SK-N-DZ (cell line): ENCODE data around the gene CD68. TPM values are rescaled to one million over a fixed set of nuclear protein-coding genes. Genes with fewer than 3 reads are reported as not detected.

Experiments used
- DNase-seq: peaks from one replicate; pipeline ENCODE4 v3.0.0-alpha.2; 2015; ENCODE audit warnings: low spot score
- polyA plus RNA-seq, 2 experiments: library from polyadenylated mRNA; depleted of rRNA; stranded (reverse); fragments of >200 nt; gene quantifications; 2 replicates each; pipeline ENCODE4 v1.2.3, GENCODE V29; 2014

The CD68 gene, protein sequence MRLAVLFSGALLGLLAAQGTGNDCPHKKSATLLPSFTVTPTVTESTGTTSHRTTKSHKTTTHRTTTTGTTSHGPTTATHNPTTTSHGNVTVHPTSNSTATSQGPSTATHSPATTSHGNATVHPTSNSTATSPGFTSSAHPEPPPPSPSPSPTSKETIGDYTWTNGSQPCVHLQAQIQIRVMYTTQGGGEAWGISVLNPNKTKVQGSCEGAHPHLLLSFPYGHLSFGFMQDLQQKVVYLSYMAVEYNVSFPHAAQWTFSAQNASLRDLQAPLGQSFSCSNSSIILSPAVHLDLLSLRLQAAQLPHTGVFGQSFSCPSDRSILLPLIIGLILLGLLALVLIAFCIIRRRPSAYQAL
- 0.24 and 0.41 TPM in 2 replicates for polyA plus RNA-seq (2014; cell fraction: cytosol; rRNA removed)
- not detected in 2 replicates for polyA plus RNA-seq (2014; cell fraction: nucleus; rRNA removed)

DNA sequence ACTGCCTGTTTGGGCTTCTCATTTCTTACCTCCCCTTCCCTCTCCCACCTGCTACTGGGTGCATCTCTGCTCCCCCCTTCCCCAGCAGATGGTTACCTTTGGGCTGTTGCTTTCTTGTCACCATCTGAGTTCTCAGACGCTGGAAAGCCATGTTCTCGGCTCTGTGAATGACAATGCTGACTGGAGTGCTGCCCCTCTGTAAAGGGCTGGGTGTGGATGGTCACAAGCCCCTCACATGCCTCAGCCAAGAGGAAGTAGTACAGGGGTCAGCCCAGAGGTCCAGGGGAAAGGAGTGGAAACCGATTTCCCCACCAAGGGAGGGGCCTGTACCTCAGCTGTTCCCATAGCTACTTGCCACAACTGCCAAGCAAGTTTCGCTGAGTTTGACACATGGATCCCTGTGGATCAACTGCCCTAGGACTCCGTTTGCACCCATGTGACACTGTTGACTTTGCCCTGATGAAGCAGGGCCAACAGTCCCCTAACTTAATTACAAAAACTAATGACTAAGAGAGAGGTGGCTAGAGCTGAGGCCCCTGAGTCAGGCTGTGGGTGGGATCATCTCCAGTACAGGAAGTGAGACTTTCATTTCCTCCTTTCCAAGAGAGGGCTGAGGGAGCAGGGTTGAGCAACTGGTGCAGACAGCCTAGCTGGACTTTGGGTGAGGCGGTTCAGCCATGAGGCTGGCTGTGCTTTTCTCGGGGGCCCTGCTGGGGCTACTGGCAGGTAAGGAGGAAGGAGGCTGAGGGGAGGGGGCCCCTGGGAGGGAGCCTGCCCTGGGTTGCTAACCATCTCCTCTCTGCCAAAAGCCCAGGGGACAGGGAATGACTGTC is at the start of gene CD68:
CD68 (plus strand) TSS at position 638 of the 833 bp plus-strand sequence; CDS start at position 678, 40 bp downstream.
- DNase-seq, result peak; percentile 68

DNA sequence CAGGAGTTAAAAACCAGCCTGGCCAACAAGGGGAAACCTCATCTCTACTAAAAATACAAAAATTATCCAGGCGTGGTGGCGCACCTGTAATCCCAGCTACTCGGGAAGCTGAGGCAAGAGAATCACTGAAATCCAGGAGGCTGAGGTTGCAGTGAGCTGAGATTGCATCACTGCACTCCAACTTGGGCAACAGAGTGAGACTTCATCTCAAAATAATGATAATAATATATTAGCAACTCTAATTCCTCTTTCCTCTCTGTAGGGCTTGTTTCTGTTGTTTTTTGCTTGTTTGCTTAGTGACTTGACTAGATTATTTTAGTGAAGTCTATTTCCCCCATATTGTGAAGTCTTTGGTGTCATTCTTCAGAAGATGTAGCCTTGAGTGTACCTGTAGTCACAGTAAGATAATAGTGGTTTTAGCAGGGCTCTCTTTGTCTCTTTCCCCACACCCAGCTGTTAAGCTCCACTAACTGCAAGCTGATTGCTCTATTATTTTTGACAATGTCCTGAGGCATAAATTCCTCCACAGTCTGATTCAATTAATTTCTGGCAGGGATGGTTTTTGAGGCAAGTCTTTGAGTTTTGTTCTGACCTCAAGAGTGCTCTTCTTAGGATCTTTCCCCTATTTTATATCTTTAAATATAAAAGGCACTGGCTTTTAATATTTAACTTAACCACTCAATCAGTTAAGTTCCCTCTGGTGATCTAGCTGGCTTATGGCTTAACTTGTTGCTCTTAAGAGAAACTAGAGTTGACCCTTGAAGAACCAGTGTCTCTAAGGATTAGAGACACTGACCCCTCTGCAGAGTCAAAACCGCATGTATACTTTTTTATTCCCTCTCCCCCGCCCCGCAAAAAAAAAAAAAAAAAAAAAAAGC is 49.2 kb upstream of the CD68 start:
- no peak for DNase-seq

DNA sequence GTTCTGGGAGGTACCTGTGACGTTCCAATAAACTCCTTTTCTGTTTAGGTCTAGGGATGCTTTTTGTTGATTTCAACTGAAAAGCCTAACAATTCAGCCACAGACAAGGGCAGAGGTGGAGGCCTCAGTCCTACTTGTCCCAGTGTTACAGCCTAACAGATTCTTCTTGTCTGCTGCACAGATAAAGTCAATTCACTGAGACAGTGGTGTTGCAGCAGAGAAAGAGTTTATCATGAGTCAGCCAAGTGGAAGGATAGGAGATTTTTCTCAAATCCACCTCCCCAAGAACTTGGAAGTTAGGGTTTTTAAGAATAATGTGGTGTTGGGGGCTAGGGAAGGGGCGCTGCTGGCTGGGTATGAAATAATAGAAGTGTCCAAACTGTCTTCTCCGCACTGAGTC is 41.4 kb upstream of the CD68 start:
- no peak for DNase-seq

DNA sequence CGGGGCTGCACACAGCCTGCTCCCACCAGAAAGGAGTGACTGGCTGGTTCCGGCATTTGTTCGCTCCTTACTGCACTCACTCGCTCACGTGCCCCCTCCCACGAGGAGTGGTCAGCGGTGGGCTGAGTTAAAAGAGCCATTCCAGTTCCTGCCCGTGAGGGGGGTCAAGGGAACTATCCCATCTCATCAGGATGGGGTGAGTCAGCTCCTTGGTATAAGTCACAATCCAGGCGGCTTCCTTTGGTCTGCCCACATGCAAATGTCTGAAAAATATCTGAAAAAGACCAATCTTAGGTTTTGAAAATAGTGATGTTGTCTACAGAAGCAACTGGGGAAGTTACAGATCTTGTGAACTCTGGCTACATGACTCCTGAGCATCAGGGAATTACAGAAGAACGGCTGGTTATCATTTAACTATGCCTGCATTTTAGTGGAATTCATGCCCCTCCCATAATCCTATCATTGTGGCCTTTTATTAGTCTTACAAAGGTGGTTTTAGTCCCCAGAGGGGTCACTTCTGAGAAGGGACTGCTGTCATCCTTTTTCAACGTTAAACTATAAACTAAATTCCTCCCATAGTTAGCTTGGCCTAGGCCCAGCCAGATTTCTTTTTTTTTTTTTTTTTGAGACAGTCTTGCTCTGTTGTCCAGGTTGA is 40.4 kb upstream of the CD68 start:
- no peak for DNase-seq

DNA sequence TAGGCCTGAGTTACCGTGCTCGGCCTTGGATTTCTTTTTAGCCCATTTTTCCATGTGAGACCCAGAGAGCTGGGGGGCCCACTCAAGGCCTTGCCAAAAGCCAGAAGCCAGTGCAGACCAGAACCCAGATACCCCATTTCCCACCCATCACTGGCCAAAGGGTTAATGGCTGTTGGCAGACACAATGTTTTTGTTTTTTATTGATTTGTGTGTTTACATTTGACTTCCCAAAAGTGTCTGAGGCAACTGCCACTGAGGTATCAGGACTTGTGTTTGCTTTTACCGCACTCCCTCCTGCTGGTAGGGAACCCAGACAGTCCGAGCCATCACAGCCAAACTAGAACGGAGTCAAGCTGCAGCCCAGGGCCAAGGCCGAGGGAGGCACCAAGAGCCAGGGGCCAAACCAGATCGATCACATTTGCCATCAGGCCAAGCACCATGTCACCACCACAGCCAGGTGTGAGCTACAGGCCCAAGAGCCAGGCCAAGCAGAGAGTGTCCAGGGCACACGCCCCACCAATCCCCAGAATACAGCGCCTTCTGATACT is 38.3 kb upstream of the CD68 start:
- no peak for DNase-seq

DNA sequence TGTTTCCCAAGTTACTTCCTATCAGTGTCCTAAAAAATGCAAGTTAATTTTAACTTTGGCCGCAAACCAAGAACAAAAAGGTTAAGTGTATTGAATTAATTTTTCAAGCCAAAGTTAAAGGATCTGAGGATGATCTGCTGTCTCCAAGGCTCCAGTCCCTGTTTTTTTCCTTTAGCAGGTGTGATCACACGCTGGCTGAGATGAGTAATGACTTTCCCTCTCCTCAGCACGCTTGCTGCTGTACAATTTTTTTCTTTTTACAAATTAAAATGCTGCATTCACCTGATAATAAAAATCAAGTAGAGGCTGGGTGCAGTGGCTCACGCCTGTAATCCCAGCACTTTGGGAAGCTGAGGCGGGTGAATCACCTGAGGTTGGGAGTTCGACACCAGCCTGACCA is 34.5 kb upstream of the CD68 start:
- no peak for DNase-seq

DNA sequence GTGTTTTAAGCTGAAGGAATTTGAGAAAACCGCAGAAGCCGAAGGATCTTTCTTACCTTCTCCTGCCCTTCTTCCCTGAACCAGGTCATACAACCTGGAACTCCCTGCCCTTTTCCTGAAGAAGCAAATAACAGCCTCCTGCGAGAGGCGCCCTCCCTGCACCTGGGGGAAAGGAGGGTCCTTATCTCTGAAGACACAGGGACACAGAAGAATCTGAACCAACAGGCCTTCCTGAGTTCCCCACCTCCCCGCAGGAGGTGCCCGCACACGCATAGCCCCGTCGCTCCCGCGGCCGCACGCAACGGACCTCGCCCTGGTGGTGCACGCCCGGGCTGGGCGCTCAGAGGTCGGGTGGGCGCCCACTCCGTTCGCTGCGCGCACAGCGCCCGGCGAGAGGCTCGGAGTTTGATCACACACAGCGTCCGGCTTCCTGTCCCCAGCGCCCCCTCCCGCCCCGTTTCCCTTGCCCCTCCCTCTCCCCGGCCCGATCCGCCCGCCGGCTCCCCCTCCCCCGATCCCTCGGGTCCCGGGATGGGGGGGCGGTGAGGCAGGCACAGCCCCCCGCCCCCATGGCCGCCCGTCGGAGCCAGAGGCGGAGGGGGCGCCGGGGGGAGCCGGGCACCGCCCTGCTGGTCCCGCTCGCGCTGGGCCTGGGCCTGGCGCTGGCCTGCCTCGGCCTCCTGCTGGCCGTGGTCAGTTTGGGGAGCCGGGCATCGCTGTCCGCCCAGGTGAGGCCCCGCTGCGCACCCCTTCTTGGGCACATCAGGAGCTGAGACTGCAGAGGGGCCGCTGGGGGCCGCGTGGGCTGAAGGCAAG is 30.6 kb upstream of the CD68 start, which contains the start of gene TNFSF12:
TNFSF12 (plus strand) TSS at position 474 of the 816 bp plus-strand sequence; CDS start at position 570, 96 bp downstream.
- DNase-seq, result no peak

DNA sequence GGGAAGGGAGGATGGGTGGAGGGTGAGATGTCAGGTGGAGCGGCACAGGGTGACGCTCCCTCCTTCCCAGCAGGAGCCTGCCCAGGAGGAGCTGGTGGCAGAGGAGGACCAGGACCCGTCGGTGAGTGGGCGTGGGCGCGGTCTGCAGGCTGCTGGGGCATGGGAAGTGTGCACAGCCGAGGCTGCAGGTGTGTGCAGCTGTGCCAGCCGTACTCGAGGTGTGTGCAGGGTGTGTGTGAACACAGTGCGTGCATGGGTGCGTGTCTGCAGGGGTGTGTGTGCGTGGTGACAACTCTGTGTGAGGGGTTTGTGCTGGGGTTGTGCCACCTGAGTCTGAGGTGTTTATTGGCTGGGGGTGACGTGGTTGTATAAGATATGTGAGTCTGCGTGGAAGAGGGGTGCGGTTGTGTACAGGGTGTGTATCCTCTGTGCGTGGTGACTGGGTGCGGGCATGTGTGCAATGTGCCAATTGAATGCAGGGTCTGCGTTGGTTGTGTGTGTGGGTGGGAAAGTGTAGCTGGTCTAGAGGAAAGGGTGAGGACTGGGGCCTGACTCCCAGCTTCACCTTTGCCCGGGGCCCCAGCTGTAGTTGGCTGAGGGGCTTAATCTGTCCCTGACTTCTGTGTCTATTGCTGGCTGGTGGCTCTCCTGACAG is 29.9 kb upstream of the CD68 start:
- DNase-seq, result no peak

DNA sequence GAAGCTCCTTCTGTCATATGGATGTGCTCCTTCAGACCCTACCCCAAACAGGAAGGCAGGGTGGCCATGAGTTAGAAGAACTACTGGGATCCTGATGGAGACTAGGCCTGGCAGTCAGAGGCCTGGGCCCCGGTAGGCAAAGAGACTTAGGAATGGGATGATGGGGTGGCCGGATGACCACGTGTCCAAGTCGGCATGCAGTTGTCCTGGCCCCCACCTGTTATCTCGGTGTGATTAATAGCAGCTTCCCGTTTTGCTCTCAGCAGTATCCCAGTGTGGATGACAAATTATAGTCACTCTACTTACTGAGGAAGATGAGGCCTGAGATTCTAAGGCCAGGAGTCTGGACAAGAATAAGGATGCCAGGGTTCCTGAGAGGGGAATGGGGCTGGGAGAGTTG is 29.1 kb upstream of the CD68 start:
- no peak for DNase-seq

DNA sequence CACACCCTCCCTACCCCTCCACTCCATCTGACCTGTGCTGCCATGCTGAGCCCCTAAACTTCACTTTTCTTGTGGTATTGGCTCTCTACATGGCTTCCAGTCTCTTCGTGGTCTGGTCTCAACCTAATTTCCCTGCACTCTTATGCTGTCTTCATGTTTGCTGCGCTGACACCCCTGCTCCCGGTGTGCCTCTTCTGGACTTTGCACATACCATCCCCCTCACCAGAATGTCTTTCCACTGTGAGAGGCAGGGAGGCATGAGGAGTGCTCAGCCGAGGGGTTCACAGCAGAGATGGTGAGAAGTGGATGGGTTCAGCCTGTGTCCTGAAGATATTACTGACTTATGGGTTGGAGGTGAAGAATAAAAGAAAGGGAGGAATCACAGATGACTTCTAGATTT is 28.0 kb upstream of the CD68 start:
- DNase-seq, result no peak

DNA sequence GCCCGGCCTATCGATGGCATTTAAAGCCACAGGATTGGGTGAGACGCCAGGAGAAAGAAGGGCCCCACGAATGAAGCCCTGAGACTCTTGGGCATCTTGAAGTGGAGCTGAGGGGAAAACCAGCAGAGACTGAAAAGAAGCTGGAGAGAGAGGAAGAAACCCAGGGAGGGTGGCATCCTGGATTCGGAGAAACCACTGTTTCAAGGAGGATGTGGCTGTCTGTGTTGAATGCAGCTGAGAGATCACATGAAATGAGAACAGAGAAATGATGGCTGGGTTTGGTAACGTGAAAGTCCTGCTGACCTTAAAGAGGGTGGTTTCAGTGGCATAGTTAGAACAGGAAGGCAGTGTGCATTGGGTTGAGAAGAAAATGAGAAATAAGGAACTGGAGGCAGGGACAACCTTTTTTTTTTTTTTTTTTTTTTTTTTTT is 26.8 kb upstream of the CD68 start:
- DNase-seq, result no peak

DNA sequence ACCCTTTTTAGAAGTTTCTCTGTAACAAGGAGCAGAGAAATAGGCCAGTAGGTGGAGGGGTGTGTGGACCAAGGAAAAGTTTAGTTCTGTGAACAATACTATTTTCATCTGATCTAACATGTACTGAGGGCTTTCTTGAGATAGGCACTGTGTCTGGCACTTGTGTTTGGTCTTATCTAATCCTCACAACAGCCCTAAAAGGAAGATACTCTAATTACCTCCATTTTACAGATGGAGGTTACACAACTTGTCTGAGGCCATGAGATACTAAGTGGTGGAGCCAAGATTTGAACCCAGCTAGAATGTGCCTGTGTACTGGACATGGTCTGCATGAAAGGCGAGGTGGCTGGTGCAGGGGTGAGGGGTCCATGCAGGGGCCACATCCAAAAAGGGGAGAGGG is 26.1 kb upstream of the CD68 start:
- no peak for DNase-seq

DNA sequence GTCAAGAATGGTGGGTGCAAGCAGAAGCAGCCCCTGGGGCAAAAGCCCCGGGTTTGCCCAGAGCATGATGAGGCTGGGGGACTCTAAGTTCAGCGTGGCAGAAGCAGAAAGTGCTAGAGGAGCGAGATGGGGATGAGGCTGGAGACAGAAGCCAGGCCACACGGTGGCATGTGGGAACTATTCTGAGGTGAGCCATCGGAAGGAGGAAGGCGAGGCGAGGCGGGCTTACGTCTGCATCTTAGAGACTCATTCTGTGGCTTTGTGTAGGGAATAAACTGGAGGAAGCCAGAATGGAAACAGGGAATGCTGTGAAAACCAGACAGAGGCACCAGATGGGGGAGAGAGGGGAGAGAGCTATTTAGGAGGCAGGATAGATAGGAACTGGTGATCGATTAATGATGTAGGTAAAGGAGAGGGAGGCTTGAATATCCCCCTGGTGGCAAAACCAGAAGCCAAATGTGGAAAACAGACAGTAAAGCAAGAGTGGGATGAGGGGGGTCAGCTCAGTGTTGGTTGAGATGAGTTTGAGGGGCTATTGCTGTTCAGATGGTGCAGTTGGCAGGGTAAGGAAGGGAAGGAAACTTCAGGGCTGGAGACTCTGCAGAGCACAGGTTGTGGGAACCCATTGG is 24.0 kb upstream of the CD68 start:
- no peak for DNase-seq

DNA sequence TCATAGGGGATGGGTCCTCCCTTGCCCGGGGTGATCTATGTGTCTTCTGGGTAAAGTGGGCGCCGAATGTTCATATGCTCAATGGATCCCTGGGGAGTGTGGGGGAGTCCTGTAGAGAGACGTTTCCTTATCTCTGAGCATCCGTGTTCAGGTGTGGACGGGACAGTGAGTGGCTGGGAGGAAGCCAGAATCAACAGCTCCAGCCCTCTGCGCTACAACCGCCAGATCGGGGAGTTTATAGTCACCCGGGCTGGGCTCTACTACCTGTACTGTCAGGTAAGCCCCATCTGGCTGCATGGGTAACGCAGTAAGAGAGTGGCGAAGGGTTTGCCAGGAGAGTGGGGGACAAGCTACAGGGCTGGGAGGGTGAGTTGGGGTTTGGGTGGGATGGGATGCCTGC is 22.8 kb upstream of the CD68 start:
- DNase-seq, result no peak

DNA sequence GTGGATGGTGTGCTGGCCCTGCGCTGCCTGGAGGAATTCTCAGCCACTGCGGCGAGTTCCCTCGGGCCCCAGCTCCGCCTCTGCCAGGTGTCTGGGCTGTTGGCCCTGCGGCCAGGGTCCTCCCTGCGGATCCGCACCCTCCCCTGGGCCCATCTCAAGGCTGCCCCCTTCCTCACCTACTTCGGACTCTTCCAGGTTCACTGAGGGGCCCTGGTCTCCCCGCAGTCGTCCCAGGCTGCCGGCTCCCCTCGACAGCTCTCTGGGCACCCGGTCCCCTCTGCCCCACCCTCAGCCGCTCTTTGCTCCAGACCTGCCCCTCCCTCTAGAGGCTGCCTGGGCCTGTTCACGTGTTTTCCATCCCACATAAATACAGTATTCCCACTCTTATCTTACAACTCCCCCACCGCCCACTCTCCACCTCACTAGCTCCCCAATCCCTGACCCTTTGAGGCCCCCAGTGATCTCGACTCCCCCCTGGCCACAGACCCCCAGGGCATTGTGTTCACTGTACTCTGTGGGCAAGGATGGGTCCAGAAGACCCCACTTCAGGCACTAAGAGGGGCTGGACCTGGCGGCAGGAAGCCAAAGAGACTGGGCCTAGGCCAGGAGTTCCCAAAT is 22.2 kb upstream of the CD68 start:
- DNase-seq, result no peak

DNA sequence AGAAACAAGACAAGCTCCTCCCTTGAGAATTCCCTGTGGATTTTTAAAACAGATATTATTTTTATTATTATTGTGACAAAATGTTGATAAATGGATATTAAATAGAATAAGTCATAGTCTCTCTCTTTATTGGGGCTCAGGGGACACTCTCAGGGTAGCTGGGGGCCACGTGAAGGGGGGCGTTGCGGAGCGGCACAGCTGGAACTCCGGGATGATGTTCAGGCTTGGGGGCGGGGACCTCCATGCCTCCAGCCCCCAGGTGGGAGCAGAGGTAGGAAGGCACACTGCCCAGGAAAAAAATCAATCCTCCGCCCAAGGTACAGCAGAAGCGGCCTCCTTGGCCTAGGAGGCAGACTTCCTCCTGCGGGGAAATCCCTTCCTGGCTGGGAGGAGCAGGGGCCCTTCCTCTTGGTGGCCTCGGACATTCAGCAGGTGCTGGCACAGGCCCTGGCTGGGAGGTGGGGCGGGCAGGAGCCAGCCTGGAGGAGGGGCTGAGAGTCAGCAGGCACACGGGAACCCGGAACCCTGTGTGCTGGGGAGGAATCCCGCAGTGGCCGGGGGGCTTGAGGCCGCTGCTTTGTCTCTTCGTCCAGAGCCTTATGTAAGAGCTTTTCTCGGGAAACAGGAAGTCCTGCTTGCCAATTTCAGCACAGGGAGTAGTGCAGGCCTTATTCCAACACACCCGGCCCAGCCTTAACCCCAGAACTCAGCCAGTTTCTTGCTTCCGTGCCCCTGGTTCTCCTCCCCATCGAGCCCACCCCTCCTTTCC is 21.5 kb upstream of the CD68 start:
- DNase-seq, result peak; percentile 56

DNA sequence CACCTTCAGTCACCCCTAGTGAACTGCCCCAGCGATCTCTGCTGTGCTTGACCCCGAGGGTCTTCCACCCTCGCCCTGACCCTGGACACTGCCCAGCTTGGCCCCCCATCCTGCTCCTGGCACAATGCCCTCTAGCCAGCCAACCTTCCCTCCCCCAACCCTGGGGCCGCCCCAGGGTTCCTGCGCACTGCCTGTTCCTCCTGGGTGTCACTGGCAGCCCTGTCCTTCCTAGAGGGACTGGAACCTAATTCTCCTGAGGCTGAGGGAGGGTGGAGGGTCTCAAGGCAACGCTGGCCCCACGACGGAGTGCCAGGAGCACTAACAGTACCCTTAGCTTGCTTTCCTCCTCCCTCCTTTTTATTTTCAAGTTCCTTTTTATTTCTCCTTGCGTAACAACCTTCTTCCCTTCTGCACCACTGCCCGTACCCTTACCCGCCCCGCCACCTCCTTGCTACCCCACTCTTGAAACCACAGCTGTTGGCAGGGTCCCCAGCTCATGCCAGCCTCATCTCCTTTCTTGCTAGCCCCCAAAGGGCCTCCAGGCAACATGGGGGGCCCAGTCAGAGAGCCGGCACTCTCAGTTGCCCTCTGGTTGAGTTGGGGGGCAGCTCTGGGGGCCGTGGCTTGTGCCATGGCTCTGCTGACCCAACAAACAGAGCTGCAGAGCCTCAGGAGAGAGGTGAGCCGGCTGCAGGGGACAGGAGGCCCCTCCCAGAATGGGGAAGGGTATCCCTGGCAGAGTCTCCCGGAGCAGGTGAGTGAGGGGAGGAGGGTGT is 20.7 kb upstream of the CD68 start, which contains the start of gene TNFSF13:
TNFSF13 (plus strand) TSS at position 207 of the 776 bp plus-strand sequence; CDS start at position 497, 290 bp downstream.
- no peak for DNase-seq
